Measurements from ENCODE around the gene MAP2K2.
A peak's percentile ranks its signal among the peaks of the same experiment; 100 is the strongest.
"Not testable (repeated sequence)": the region's sequence is repeated elsewhere in the genome, so short reads cannot be mapped to it uniquely, and the experiment has no call there.

The MAP2K2 gene

DNA sequence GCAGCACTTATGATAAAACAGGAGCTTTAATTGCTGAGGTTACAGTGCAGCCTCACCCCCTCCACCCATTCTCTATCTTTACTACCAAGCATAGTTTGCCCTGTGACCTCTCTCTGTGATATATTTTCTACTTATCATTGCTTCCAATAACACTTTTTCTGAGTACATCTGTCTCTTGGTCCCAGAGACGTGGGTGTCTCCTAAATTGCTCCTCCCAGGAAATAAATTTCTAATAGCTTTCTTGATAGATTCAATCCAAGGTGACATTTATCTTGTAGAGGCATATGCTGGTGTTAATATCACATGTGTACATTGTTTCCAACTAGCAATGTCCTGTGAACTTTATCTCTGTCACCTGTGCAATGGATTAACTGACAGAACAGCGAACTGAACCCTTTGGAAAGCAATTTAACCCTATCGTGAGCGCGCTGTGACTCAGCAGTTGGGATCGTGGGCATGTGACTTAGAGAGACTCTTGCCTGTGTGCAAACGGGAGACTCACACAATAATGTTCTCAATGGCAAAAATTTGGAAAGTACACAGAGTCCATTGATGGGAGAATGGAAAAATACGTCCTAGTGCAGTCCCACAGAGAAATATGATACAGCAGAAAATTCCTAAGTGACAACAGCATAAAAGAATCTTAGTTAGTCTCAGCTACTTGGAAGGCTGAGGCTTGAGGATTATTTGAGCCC is 7.0 kb upstream of the MAP2K2 start:
- DNase-seq = no peak

DNA sequence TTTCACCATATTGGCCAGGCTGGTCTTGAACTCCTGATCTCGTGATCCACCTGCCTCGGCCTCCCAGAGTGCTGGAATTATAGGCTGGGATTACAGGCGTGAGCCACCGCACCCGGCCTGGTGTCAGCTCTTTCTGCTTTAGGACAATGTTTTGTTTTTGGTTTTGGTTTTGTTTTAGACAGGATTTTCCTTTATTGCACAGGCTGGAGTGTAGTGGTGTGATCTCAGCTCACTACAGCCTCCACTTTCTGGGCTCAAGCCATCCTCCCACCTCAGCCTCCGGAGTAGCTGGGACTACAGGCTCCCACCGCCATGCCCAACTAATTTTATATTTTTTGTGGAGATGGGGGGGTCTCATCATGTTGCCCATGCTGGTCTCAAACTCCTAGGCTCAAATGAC is 5.1 kb upstream of the MAP2K2 start:
- DNase-seq = not testable (repeated sequence)

DNA sequence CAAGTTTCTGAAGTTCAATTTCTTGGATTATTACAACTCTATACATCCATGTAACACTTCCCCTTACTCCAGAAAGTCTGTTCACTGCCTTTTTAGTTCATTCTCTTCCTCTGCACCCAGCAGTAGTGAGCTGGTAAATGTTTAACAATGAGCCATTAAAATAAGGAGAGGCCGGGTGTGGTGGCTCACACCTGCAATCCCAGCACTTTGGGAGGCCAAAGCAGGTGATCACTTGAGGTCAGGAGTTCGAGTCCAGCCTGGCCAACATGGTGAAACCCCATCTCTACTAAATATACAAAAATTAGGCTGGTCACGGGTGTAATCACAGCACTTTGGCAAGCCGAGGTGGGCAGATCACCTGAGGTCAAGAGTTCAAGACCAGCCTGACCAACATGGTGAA is 3.4 kb upstream of the MAP2K2 start:
- DNase-seq = not testable (repeated sequence)

DNA sequence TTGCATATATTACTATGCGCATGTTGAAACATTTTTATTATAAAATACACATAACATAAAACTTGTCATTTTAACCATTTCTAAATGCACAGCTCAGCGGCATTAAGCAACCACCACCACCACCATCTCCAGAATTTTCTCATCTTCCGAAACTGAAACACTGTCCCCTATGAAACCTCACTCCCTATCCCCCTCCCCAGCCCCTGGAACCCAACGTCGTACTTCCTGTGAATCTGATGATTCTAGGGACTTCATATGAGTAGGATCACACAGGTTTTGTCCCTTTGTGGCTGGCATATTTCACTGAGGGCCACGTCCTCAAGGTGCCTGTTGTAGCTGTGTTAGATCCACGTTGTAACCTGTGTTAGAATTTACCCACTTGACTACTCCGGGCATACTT is 716 bp upstream of the MAP2K2 start:
- no peak for DNase-seq

DNA sequence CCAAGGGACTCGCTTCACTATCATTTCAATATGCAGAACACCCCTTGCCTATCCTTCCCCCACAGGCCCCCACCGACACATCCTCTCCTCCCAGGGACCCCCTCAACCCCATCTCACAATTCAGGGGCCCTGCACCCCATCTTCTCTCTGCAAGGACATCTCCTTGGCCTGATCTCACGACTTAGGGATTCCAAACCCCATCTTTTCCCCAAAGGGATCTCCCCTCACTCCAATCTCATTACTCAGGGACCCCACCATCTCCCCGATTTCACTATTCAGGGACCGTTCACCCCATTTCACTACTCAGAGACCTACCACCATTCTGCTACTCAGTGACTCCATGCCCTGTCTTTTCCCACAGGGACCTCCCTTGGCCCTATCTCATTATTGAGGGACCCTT is 1.4 kb downstream of the MAP2K2 start:
- no peak for DNase-seq

DNA sequence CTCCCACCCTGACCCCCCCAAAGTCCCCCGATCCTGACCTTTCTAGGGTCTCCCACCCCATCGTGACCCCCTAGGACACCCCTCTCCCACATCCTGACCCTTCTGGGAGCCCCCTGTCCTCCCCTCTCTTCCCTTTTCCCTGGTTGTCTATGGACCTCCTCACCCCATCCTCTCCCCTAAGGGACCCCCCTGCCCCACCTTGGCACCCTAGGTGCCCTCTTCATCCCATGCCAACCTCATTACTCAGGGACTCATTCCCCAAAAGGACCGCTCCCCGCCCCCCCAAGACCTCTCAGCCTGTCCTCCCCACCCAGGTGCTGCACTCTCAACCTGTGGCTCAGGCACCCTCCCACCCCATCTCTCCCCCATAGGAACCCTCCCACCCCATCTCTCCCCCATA is 2.1 kb downstream of the MAP2K2 start:
- DNase-seq = no peak

DNA sequence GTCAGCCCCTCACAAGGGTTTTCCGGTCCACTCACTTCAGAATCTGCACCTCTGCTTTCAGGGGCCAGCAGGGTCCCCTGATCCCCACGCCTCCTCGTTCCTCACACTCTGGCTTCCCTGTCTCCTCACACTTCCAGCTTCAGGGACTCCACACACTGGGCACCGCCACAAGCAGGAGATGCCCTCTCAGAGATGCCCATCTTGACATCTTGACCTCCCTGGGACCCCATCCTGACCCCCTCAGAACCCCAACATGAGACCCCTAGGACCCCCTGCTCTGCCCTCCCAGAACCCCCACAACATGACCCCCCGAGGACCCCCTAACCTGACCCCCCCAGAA is 2.7 kb downstream of the MAP2K2 start:
- no peak for DNase-seq

DNA sequence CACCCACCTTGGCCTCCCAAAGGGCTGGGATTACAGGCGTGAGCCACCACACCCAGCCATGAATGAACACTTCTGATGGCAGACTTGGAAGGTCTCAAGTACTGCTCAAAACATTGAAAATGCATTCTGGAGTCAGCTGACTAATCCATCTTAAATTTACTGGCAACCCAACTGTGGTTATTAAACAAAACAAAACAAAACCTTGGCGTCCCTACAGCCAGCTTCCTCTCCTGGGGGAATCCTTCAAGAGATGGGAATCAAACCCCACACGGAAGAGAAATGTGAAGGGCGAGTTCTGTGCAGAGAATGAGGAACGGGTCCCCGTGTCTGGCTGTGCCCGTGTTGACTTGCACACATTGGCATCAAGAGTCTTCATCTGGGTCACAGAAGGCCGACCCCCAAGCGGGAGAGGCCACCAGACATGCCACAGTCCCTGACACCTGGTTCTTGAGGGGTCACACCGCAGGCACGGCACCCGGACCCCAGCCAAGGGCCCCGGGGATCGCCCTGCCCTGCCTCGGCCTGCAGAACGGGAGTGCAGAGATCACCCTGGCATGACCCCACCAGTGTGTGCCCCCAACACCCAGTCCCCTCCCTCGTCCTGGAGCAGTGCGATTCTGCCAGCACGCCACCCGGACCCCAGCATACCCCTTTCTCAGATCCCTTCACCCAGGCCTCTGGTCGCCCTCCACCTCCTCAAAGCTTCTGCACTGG is 3.2 kb downstream of the MAP2K2 start:
- DNase-seq = no peak

DNA sequence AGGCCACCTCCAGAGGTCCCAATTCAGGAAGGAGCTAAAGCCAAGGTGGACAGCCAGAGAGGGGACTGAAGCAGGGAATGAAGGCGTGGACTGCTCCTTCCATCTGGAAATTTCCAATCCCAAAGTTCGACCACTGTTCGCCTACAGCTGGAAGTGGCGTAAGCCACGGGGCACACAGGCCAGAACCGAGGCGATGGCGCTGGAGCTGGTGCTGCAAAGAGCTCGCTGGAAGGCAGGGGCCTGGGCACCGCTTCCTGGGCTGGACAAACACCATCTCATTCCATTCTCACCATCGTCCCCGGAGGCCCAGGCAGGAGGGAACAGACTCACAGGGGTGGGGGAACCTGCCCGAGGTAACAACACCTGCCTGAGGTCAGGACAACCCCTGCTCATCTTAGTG is 4.2 kb downstream of the MAP2K2 start:
- DNase-seq = no peak

DNA sequence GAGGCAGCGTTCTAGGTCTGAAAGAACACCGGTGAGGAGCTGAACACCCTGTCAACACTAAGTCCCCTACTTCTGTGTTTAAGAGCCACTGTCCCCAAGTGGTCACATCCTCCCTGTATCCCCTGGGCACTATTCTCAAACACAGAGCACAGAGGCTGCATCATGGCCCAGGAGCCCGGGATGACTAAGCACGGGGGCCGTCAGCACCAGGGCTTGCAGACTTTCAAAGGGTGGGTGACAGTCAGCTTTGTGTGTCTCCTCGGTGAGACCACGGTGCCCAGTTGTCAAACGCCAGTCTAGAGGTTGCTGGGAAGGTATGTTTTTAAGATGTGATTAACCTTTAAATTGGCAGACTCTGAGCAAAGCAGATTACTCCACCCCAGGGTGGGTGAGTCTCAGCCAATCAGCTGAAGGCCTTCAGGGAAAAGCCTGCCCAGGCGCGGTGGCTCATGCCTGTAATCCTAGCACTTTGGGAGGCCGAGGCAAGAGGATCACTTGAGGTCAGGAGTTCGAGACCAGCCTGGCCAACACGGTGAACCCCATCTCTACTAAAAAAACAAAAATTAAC is 8.0 kb downstream of the MAP2K2 start:
- no peak for DNase-seq

DNA sequence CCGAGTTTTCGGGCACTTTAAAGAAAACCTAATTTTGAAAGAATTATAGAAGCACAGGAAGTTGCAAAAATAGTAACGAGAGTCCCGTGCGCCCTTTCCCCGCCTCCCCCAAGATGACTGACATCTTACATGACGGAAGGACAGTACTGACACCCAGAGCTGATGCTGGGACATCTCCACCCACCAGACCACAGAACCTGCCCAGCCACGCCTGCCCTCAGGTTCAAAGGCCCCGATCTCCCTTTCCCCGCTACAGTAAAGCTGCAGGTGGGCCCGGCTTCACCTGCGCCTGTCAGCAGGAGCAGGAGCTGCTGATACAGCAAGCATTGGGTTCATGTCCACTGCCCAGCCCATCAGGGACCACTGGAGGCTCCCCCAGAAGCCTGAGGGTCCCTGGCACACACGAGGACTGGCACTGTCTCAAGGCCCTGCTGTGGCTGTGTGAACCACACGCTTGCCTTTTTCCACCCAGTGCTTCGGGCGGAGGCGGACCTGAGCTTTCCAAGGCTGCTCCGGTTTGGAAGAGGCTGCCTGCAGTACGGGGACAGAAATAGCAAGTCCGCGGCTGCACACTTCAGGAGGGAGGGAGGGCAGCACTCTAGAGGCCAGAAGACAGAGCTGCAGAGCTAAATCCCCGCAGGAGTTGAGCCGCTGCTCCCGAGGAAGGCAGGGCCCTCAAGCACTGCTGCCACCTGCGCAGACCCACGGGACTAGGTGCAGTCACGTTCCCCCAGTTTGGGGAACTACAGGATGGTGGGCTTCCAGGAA is 8.7 kb downstream of the MAP2K2 start:
- DNase-seq = peak; percentile 35

DNA sequence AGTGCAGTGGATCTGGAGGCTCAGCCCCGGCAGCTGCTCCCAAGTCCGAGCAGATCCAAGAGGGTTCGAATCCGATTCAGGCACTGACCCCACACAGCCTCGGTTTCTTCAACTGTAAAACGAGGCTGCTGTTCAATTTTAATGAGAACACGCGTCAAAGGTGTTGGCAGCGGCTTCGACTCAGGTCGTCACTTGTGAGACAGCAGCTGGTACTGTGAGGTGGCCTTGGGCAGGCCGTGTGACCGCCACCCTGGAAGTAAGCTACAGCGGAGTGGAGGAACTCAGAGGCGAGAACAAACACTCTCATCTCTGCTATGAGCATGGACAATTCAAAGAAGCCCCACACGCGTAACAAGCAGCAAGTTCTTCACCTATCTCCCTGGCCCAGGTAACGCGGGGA is 9.7 kb downstream of the MAP2K2 start:
- DNase-seq = no peak

DNA sequence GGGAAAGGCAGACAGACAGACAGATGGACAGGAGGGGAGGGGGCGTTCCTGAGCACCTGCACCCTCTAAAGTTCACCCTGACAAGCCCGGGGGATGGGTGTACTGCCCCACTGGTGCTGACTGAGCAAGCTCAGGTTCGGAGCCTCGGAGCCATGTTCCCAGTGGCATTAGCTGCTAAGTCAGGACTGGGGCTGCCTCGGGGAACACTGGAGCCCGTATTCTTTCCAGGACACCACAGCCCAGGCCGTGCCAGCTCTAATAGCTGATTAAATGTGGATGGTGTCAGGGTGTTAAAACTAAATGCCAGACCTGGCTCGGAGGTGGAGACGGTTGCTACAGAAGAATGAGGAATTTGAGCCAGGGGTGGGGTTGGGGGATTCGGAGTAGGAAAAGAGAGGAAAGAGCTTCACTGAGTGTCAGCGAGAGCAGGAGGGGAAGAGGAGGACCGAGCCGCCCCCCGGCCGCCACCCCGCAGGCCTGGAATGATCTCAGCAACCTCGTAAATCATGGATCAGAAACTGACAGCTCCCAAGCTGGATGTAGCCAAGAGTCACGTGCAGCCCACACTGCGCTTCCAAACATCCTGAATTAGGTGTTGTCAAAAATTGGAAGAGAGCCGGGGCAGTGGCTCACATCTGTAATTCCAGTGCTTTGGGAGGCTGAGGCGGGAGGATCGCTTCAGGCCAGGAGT is 10.4 kb downstream of the MAP2K2 start:
- no peak for DNase-seq

DNA sequence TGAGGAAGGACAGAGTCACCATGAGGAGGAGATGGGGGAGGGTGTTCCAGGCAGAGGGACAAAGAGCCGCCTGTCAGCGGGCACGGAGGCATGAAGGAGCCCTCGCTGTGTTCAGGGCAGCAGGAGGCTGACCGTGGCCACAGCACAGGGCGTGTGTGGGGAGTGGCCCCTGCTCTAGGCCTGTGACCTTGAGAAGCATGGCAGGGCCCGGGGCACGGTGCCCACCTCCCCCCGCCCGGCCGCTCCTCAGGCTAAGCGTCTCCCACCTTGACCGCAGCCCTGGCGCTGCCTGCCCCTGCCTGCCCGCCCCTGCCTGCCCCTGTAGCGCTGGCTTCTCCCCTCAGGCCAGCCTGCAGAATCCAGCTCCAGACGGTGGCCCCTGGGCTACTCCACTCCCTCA is 11.6 kb downstream of the MAP2K2 start:
- DNase-seq = no peak

DNA sequence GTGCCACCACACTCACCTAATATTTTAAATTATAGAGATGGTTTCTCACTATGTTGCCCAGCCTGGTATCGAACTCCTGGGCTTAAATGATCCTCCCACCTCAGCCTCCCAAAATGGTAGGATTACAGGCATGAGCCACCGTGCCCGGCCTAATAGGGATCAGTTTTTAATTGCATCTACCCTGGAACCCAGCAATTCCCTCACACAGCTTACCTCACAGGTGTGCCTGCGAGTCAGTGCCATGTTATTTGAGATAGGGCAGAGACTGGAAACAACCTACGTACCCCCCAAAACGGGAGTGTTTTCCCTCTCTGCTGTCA is 14.3 kb downstream of the MAP2K2 start:
- no peak for DNase-seq

DNA sequence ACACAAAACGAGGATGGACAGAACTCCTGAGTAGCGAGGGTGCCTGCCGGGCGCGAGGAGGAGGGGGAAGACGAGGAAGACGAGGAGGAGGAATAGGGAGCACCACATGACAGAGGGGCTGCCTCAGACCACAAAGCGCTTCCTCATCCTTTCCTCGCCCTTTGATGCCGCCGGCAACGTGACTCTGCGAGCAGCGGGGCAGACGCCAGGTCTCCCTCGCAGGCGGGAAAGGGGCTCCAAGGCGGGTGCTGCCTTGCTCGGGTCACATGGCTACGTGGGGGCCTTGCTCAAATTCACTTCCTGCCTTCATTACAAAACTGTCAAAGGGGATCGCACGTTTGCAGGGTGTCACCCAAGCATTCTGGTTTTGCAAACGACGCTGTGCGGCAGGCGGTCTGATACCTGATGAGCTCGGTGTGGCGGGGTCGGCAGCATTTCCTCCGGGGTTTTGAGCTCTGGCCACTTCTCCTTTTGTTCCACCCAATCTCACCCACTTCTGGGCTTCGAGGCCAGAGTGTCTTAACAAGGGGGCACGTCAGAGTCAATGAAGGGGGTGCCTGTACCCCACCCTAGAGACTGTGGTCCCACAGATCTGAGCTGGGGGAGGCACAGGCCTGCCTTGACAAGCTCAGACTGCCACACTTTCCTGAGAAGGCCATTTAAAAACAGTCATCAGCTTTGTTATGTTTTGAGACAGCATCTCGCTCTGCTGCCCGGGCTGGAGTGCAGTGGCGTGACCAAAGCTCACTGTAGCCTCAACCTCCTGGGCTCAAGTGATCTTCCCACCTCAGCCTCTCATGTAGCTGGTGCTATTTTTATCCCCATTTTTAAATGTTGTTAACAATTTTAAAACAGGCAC is 14.9 kb downstream of the MAP2K2 start:
- peak; percentile 35 for DNase-seq

DNA sequence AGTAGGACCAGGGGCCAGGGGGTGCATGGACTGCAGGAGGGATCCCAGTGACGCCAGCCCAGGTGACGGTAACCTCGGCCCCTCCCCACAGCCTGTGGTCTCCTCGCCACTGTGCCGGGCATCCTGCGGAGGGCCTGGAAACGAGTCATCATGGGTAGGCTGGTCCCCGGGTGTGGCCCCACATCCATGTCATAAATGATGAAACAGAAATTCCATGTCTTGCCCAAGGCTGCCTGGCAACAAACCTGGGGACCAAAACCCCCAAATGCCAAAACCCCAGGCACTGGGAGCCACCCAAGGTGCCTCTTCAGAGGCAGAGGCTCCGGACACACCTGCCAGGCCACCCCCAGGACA is 20.9 kb downstream of the MAP2K2 start:
- no peak for DNase-seq

DNA sequence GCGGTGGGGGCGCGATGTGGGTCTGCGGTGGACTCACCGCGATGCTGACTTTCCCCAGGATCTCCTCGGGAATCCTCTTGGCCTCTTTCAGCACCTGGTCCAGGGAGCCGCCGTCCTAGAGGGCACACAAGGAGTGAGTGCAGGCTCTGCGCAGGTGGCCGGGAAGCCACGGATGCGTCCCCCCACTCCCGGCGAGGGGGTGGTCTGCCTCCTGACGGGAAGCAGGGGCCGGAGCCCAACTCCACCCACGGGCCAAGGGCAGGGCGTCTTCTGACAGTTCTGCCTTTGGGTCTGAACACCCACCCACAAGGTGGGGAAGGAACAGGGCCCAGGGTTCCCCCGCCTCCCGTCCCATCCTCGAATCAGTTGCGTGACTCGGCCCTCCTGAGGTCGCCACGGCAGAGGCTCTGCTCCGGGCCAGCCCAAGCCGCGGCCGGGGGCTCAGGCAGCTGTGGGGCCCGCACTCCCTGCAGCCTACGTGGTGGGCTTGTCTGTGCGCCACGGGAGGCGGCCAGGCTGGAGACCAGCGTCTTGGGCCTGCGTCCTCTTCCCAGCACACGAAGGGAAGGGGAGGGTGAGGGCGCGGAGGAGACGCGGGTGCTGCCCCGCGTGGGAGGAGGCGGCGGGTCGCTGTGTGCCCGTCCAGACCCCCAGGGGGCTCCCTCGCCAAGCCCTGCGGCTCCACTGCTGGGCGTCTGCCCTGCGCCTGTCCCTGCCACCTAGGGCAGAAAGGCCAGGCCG is 21.4 kb downstream of the MAP2K2 start:
- DNase-seq = no peak

DNA sequence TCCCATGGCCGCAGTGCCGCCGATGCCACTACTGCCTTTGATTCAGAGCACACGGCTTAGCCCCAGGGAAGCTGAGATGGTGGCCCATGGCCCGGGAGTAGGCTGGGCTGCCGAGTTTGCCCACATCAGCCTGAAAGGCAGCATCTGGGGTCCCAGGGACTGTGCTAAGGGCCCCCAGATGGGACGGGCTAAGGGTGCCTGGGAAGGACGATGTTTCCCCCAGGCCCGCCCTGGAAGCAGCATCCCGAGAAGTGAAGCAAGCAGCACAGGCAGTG is 22.5 kb downstream of the MAP2K2 start:
- no peak for DNase-seq

DNA sequence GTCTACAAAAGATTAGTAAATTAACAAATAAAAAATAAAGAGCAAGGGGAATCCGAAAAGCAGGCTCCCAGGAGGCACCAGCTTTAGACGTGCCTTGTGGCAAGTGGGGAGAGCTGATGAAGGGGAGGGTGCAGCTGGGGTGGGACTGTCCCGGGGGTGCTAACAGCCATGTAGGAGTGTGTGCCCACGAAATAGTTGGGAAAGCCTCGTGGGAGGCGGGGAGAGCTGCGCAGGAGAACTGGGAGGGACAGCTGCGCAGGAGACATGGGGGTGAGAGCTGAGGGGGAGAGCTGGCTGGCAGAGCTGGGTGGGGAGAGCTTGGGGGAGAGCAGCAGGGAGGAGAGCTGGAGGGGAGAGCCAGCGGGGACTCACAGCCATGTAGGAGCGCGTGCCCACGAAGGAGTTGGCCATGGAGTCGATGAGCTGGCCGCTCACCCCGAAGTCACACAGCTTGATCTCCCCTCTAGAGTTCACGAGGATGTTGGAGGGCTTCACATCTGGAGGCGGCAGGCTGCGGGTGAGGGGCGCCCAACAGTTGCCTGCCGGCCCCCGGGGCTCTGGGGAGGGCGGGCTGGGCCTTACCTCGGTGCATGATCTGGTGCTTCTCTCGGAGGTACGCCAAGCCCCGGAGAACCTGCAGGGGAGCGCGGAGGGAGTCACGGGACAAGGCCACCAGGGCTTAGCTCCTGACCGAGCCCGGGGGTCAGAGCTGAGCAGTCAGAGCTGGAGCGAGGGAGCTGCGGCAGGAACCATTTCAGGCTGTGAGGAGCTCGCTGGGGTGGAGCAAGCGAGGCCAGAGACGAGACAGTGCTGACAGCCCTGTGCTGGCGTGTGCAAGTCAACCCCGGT is 23.1 kb downstream of the MAP2K2 start:
- DNase-seq = no peak
